Liver (tissue), 9 donors: Measurements from ENCODE around the gene ZNF662. TPM values are rescaled to one million over a fixed set of nuclear protein-coding genes. Genes with fewer than 3 reads are reported as not detected.

ENCODE experiments used
- DNase-seq: peaks from one replicate; pipeline ENCODE4 v3.0.0-alpha.2; 2017; ENCODE audit warnings: low spot score
- H3K27ac ChIP-seq, 2 donors: one replicate each; pipeline ENCODE4 v1.7.0; 2013; ENCODE audit warnings: inconsistent platforms in 2 of 2, low read length in 2 of 2, control low read depth in 1 of 2, low read depth in 1 of 2, mild to moderate bottlenecking in 1 of 2
- H3K27me3 ChIP-seq, 4 donors: one replicate each; pipeline versions ENCODE4 v1.6.1 to v1.7.0; 2013; ENCODE audit warnings: low read length in 3 of 4, inconsistent platforms in 1 of 4, mild to moderate bottlenecking in 1 of 4, moderate library complexity in 1 of 4; ENCODE audit not compliant: control insufficient read depth in 4 of 4, insufficient read depth in 4 of 4
- H3K36me3 ChIP-seq, 4 donors: one replicate each; pipeline versions ENCODE4 v1.6.1 to v1.7.0; 2013; ENCODE audit warnings: low read length in 3 of 4, mild to moderate bottlenecking in 3 of 4, low read depth in 1 of 4, moderate library complexity in 1 of 4; ENCODE audit not compliant: control insufficient read depth in 4 of 4, insufficient read depth in 3 of 4
- H3K4me1 ChIP-seq, 4 donors: one replicate each; pipeline versions ENCODE4 v1.6.1 to v1.7.0; 2013; ENCODE audit warnings: low read length in 3 of 4, mild to moderate bottlenecking in 3 of 4, moderate library complexity in 1 of 4; ENCODE audit not compliant: control insufficient read depth in 4 of 4, insufficient read depth in 4 of 4
- H3K4me3 ChIP-seq, 3 donors: one replicate each; pipeline versions ENCODE4 v1.6.1 to v1.7.0; 2013; ENCODE audit warnings: low read length in 3 of 3, control low read depth in 1 of 3, low read depth in 1 of 3, mild to moderate bottlenecking in 1 of 3
- H3K9ac ChIP-seq, 2 donors: one replicate each; pipeline ENCODE4 v1.7.0; 2013; ENCODE audit warnings: low read length in 2 of 2, mild to moderate bottlenecking in 2 of 2, moderate library complexity in 2 of 2, control low read depth in 1 of 2, low read depth in 1 of 2
- H3K9me3 ChIP-seq, 4 donors: one replicate each; pipeline versions ENCODE4 v1.6.1 to v1.7.0; 2013; ENCODE audit warnings: low read length in 3 of 4; ENCODE audit not compliant: control insufficient read depth in 4 of 4
- EGR1 ChIP-seq, 2 donors: IDR thresholded peaks; 2 replicates each; pipeline ENCODE4 v1.6.1; 2016 to 2018; ENCODE audit warnings: antibody characterized with exemption in 2 of 2, low read depth in 2 of 2
- FOXA1 ChIP-seq: IDR thresholded peaks from 2 replicates; pipeline ENCODE4 v1.6.1; 2016; ENCODE audit warnings: antibody characterized with exemption
- FOXA2 ChIP-seq: IDR thresholded peaks from 2 replicates; pipeline ENCODE4 v1.6.1; 2016; ENCODE audit warnings: antibody characterized with exemption
- GABPA ChIP-seq, 2 donors: IDR thresholded peaks in 1 of 2; conservative IDR thresholded peaks in 1 of 2; 2 replicates each; pipeline ENCODE4 v1.6.1; 2016; ENCODE audit warnings: antibody characterized with exemption in 2 of 2, mild to moderate bottlenecking in 1 of 2, moderate library complexity in 1 of 2
- HNF4A ChIP-seq, 2 donors: conservative IDR thresholded peaks; 2 replicates each; pipeline ENCODE4 v1.6.1; 2016; ENCODE audit warnings: antibody characterized with exemption in 2 of 2, mild to moderate bottlenecking in 2 of 2
- HNF4G ChIP-seq: IDR thresholded peaks from 2 replicates; pipeline ENCODE4 v1.6.1; 2016; ENCODE audit warnings: antibody characterized with exemption
- JUND ChIP-seq, 2 donors: IDR thresholded peaks; 2 replicates each; pipeline ENCODE4 v1.6.1; 2016; ENCODE audit warnings: antibody characterized with exemption in 2 of 2
- NR2F2 ChIP-seq: IDR thresholded peaks from 2 replicates; pipeline ENCODE4 v1.6.1; 2016; ENCODE audit warnings: antibody characterized with exemption
- RXRA ChIP-seq, 2 donors: IDR thresholded peaks; 2 replicates each; pipeline ENCODE4 v1.6.1; 2017 to 2018; ENCODE audit warnings: antibody characterized with exemption in 2 of 2, mild to moderate bottlenecking in 1 of 2
- SP1 ChIP-seq: IDR thresholded peaks from 2 replicates; pipeline ENCODE4 v1.6.1; 2018; ENCODE audit warnings: antibody characterized with exemption, mild to moderate bottlenecking
- TAF1 ChIP-seq: conservative IDR thresholded peaks from 2 replicates; pipeline ENCODE4 v1.6.1; 2016; ENCODE audit warnings: antibody characterized with exemption, mild to moderate bottlenecking
- WGBS: extraction: QIAGEN DNeasy Blood & Tissue Kit; methylation state at CpG from one replicate; pipeline ENCODE4 v1.1.7; 2013; 5-methylcytosine and 5-hydroxymethylcytosine counted together
- polyA plus RNA-seq, 2 donors: library from polyadenylated mRNA; stranded (reverse) in 1 of 2; unstranded in 1 of 2; fragments of 200-250 nt in 1 of 2; fragments of >200 nt in 1 of 2; fragmentation: Nextera tagmentation in 1 of 2; extraction: Ambion mirVana in 1 of 2; gene quantifications; one replicate each; pipeline versions ENCODE4 v1.2.1 to v1.2.3, GENCODE V29; 2013 to 2015
- total RNA-seq, 2 donors: library from RNA; depleted of rRNA; stranded (reverse); fragments of >200 nt; gene quantifications; one replicate each; pipeline ENCODE4 v1.2.3, GENCODE V29; 2014
- TF ChIP-seq, protein P1 (sequence below): IDR thresholded peaks from 2 replicates; pipeline ENCODE4 v1.6.1; 2016; ENCODE audit warnings: antibody characterized with exemption
- TF ChIP-seq, protein P2 (sequence below): IDR thresholded peaks from 2 replicates; pipeline ENCODE4 v1.6.1; 2016; ENCODE audit warnings: antibody characterized with exemption
- TF ChIP-seq, protein P3 (sequence below): fragments of 150-350 bp; IDR thresholded peaks from 2 replicates; pipeline ENCODE4 v1.5.1; 2017; ENCODE audit warnings: improper control_type of control experiment, low read depth, low read length; ENCODE audit not compliant: missing input control
- TF ChIP-seq, protein P4 (sequence below): IDR thresholded peaks from 2 replicates; pipeline ENCODE4 v1.6.1; 2016; ENCODE audit warnings: antibody characterized with exemption, mild to moderate bottlenecking
- TF ChIP-seq, protein P5 (sequence below): IDR thresholded peaks from 2 replicates; pipeline ENCODE4 v1.6.1; 2016; ENCODE audit warnings: antibody characterized with exemption
- donor health status: healthy.
- donor health status: healthy.
- donor health status: healthy.
- donor health status: healthy.
- donor health status: healthy.

Gene ZNF662
- total and polyA plus RNA-seq, 4 donors: 2.2 to 3.9 (median 2.6) TPM

DNA sequence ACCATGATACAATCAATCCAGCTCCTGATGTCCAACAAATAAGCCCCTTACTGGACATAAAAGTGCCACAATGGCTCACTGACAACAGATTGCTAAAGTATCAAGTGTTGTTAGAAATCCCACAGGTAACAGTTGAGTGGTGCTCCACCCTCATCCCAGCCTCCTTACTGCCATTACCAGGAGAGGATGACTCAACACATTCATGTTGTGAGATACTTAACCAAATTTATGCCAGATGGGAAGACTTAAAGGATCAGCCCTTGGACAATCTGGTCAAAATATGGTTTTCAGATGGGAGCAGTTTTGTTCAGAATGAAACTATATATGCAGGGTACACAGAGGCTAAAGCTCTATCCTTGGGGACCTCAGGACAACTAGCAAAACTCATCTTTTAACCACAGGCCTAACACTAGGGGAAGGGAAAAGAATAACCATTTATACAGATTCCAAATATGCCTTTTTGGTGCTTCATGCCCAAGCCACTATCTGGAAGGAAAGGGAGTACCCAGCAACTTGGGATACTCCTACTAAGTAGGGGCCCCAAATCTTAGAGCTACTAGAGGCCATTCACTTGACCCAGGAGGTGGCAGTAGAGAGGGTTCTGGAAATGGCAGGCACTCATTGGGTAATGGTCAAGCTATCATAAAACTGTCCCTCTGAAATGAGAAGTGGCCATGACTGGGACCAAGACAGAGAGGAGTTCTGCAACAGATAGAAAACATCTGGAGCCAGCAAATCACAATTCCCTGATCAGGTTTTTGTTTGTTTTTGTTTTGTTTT lies 6.9 kb upstream of the ZNF662 start:
- no peak overlapping the region for H3K27ac ChIP-seq
- H3K36me3 ChIP-seq: no peaks in the 10 kb centered on the region
- no peak for TF ChIP-seq JUND (IDR thresholded peaks at IDR 0.05)
- H3K4me1 ChIP-seq: no peaks in the 10 kb centered on the region
- no peaks in the 10 kb centered on the region for H3K27me3 ChIP-seq
- no peak for DNase-seq
- no peak overlapping the region for H3K4me3 ChIP-seq
- no peak overlapping the region for H3K9ac ChIP-seq
- no peaks in the 10 kb centered on the region for H3K9me3 ChIP-seq

DNA sequence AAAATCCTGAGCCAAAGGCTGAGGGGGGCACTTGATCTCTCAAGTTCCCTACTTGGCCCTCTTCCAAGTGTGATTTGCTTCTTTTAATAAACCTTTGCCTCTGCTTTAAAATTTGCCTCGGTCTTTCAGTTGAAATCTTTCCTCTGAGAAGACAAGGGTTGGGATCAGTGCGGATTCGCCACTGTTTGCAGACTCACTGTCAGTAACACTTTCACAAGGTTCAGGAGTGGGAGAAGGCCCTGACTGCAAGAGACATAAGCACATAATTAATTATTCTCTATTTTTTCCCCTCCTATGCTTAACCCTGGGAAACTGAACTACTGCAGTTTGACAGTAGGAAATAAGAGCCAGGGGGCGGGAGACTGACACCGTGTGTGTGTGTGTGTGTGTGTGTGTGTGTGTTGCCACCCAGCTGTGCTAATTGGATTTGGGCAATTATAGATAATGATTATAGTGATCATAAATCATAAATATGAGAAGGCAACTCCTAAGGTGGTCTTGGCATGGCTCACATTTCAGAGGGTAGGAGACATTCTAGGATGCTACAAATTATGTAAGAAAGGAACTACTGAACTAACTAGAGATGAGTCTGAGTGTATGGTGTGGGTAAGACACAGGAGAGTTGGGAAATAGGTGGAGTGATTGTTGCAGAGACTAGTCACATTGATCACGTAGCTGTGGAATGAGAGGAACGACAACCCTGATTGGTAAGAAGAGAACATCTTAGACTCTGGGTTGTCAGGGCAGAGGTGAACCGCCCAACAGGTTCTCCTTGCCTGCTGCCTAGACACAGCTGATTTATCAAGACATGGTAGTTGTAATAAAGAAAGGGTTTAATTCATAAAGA lies 5.5 kb upstream of the ZNF662 start:
- no peak for TF ChIP-seq NR2F2
- TF ChIP-seq, protein P1, sequence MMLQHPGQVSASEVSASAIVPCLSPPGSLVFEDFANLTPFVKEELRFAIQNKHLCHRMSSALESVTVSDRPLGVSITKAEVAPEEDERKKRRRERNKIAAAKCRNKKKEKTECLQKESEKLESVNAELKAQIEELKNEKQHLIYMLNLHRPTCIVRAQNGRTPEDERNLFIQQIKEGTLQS: no peak
- no peak for TF ChIP-seq SP1
- no peak for TF ChIP-seq TAF1
- TF ChIP-seq HNF4G: no peak
- TF ChIP-seq, protein P2, sequence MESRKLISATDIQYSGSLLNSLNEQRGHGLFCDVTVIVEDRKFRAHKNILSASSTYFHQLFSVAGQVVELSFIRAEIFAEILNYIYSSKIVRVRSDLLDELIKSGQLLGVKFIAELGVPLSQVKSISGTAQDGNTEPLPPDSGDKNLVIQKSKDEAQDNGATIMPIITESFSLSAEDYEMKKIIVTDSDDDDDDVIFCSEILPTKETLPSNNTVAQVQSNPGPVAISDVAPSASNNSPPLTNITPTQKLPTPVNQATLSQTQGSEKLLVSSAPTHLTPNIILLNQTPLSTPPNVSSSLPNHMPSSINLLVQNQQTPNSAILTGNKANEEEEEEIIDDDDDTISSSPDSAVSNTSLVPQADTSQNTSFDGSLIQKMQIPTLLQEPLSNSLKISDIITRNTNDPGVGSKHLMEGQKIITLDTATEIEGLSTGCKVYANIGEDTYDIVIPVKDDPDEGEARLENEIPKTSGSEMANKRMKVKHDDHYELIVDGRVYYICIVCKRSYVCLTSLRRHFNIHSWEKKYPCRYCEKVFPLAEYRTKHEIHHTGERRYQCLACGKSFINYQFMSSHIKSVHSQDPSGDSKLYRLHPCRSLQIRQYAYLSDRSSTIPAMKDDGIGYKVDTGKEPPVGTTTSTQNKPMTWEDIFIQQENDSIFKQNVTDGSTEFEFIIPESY: no peak
- TF ChIP-seq JUND (IDR thresholded peaks at IDR 0.05): no peak
- no peak for TF ChIP-seq FOXA2
- TF ChIP-seq, protein P3, sequence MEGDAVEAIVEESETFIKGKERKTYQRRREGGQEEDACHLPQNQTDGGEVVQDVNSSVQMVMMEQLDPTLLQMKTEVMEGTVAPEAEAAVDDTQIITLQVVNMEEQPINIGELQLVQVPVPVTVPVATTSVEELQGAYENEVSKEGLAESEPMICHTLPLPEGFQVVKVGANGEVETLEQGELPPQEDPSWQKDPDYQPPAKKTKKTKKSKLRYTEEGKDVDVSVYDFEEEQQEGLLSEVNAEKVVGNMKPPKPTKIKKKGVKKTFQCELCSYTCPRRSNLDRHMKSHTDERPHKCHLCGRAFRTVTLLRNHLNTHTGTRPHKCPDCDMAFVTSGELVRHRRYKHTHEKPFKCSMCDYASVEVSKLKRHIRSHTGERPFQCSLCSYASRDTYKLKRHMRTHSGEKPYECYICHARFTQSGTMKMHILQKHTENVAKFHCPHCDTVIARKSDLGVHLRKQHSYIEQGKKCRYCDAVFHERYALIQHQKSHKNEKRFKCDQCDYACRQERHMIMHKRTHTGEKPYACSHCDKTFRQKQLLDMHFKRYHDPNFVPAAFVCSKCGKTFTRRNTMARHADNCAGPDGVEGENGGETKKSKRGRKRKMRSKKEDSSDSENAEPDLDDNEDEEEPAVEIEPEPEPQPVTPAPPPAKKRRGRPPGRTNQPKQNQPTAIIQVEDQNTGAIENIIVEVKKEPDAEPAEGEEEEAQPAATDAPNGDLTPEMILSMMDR: no peak
- H3K9ac ChIP-seq: no peak overlapping the region
- no peak overlapping the region for H3K27ac ChIP-seq
- H3K4me3 ChIP-seq: no peak overlapping the region
- H3K9me3 ChIP-seq: no peaks in the 10 kb centered on the region
- no peaks in the 10 kb centered on the region for H3K27me3 ChIP-seq
- no peak for DNase-seq
- 92% methylated on average over 8 of the region's 8 CpGs for WGBS
- peaks cover 0 to 3% (median 0%) of the 10 kb centered on the region in 4 donors for H3K4me1 ChIP-seq
- H3K36me3 ChIP-seq: no peaks in the 10 kb centered on the region

DNA sequence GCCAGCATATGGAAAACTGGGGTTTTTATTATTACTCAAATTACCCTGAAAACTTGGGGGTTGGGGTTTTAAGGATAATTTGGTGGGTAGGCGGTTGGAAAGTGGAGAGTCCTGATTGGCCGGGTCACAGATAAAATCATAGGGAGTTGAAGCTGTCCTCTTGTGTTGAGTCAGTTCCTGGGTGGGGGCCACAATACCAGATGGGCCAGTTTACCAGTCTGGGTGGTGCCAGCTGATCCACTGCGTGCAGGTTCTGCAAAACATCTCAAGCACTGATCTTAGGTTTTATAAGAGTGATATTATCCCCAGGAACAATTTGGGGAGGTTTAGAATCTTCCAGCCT lies 4.9 kb upstream of the ZNF662 start:
- peaks cover 0 to 7% (median under 1%) of the 10 kb centered on the region in 4 donors for H3K4me1 ChIP-seq
- no peaks in the 10 kb centered on the region for H3K9me3 ChIP-seq
- no peaks in the 10 kb centered on the region for H3K27me3 ChIP-seq
- no peak overlapping the region for H3K4me3 ChIP-seq
- DNase-seq: no peak
- 91% methylated on average over 3 of the region's 3 CpGs for WGBS
- H3K36me3 ChIP-seq: no peaks in the 10 kb centered on the region
- H3K27ac ChIP-seq: no peak overlapping the region
- no peak overlapping the region for H3K9ac ChIP-seq
- no peak for TF ChIP-seq EGR1 (IDR thresholded peaks at IDR 0.05; ENCODE audit: low read depth in 2 of 2)
- no peak for TF ChIP-seq GABPA (IDR thresholded peaks at IDR 0.05 in 1 of 2, conservative IDR thresholded peaks at IDR 0.05 in 1 of 2)
- TF ChIP-seq, protein P4, sequence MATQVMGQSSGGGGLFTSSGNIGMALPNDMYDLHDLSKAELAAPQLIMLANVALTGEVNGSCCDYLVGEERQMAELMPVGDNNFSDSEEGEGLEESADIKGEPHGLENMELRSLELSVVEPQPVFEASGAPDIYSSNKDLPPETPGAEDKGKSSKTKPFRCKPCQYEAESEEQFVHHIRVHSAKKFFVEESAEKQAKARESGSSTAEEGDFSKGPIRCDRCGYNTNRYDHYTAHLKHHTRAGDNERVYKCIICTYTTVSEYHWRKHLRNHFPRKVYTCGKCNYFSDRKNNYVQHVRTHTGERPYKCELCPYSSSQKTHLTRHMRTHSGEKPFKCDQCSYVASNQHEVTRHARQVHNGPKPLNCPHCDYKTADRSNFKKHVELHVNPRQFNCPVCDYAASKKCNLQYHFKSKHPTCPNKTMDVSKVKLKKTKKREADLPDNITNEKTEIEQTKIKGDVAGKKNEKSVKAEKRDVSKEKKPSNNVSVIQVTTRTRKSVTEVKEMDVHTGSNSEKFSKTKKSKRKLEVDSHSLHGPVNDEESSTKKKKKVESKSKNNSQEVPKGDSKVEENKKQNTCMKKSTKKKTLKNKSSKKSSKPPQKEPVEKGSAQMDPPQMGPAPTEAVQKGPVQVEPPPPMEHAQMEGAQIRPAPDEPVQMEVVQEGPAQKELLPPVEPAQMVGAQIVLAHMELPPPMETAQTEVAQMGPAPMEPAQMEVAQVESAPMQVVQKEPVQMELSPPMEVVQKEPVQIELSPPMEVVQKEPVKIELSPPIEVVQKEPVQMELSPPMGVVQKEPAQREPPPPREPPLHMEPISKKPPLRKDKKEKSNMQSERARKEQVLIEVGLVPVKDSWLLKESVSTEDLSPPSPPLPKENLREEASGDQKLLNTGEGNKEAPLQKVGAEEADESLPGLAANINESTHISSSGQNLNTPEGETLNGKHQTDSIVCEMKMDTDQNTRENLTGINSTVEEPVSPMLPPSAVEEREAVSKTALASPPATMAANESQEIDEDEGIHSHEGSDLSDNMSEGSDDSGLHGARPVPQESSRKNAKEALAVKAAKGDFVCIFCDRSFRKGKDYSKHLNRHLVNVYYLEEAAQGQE: no peak
- no peak for TF ChIP-seq TAF1
- no peak for TF ChIP-seq JUND (IDR thresholded peaks at IDR 0.05)
- no peak for TF ChIP-seq RXRA (IDR thresholded peaks at IDR 0.05)
- no peak for TF ChIP-seq HNF4A (conservative IDR thresholded peaks at IDR 0.05)
- no peak for TF ChIP-seq FOXA1
- no peak for TF ChIP-seq FOXA2
- TF ChIP-seq HNF4G: no peak
- TF ChIP-seq NR2F2: no peak
- TF ChIP-seq SP1: no peak
- TF ChIP-seq, protein P5, sequence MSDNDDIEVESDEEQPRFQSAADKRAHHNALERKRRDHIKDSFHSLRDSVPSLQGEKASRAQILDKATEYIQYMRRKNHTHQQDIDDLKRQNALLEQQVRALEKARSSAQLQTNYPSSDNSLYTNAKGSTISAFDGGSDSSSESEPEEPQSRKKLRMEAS: no peak
